GM12872 (cell line): Measurements from ENCODE around the gene ELOA.
A peak's percentile ranks its signal among the peaks of the same experiment; 100 is the strongest.

ENCODE experiments used
- CTCF ChIP-seq: IDR thresholded peaks from 3 replicates; pipeline ENCODE4 v1.5.1; 2011; ENCODE audit warnings: low read depth, mild to moderate bottlenecking, low read length, moderate library complexity; ENCODE audit not compliant: insufficient read depth

ELOA gene

GRCh38 chr1:23699280-23700179 is 43.7 kb upstream of the ELOA start:
- TF ChIP-seq CTCF: no peak

GRCh38 chr1:23701310-23701709 is 42.0 kb upstream of the ELOA start:
- TF ChIP-seq CTCF: no peak

GRCh38 chr1:23701996-23702395 is 41.3 kb upstream of the ELOA start:
- no peak for TF ChIP-seq CTCF

GRCh38 chr1:23704834-23705495 is 38.3 kb upstream of the ELOA start:
- no peak for TF ChIP-seq CTCF

- TF ChIP-seq CTCF: no peak
Observed at GRCh38 chr1:23709229-23709628, 34.0 kb upstream of the ELOA start.

- TF ChIP-seq CTCF: peak; percentile 64
Observed at GRCh38 chr1:23718482-23718881, 24.8 kb upstream of the ELOA start.

GRCh38 chr1:23719162-23719820 is 24.0 kb upstream of the ELOA start:
- TF ChIP-seq CTCF: no peak
